Activated naive CD4-positive, alpha-beta T cell treated with anti-CD3 and anti-CD28 coated beads, Interleukin-2, amount 10 ng/mL, durations not matched to agents 7 days and 5 days (primary cell): Measurements from ENCODE around the gene PTPRD.

Experiments
- CTCF ChIA-PET: fragments of 350-600 bp; sonication (Branson Sonifier 250); formaldehyde crosslinking; loops from one replicate; lab custom pipeline; 2021; ENCODE audit warnings: antibody characterized with exemption; lab: Charles Lee
- DNase-seq: peaks from one replicate; pipeline ENCODE4 v3.0.0-alpha.2; 2020
- H3K27ac Mint-ChIP-seq: one replicate; pipeline ENCODE4 v1.8.0; 2021; ENCODE audit warnings: mild to moderate bottlenecking, moderate library complexity, mixed read lengths
- H3K27me3 Mint-ChIP-seq: one replicate; pipeline ENCODE4 v1.8.0; 2021; ENCODE audit warnings: mild to moderate bottlenecking, mixed read lengths
- H3K36me3 Mint-ChIP-seq: one replicate; pipeline ENCODE4 v1.8.0; 2021; ENCODE audit warnings: mixed read lengths
- H3K4me1 Mint-ChIP-seq: one replicate; pipeline ENCODE4 v1.8.0; 2021; ENCODE audit warnings: mixed read lengths
- H3K4me3 Mint-ChIP-seq: one replicate; pipeline ENCODE4 v1.8.0; 2021; ENCODE audit warnings: mild to moderate bottlenecking, moderate library complexity, mixed read lengths
- H3K9me3 Mint-ChIP-seq: one replicate; pipeline ENCODE4 v1.8.0; 2021; ENCODE audit warnings: mixed read lengths

Gene PTPRD

DNA sequence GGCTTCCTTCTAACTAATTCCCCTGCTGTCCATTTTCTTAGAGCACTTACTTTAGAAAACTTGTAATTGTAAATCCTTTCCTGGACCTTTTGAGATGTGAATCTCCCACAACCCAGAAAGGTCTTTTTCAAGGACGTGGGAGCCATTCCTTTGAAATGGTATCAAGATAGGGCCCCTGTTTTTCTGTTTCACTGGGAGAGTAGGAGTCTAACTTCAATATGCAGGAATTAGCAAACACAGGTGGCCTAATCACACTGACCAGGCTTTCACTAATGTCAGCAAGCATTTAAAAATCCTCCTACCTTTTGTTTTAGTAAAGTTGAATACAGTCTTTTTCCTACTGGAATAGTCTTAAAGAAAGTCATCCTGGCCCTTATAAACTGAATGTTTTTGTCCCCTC lies 558.3 kb downstream of the PTPRD start:
- Mint-ChIP-seq H3K27ac (no peak overlapping the region), H3K36me3 (no peaks in the 10 kb centered on the region)
- no peak for DNase-seq

DNA sequence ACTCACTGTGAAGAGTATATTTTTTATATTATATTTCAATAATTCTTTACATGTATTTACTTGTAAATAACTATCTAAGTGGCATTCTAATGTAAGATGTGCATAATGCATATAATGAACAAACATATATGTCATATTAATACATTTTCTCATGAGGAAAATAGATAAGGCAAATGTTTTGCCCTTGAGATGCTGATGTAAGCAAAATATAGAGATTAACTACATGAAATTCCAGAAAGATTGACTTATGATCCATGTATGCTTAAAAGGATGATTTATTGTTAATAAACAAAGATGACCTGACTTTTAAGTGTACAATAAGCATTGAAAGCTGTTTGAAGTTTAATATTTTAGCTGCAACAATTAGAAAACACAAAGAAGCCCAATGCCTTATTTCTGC lies 559.9 kb downstream of the PTPRD start:
- no peaks in the 10 kb centered on the region for H3K9me3 Mint-ChIP-seq
- H3K27ac Mint-ChIP-seq = no peak overlapping the region
- no peak overlapping the region for H3K4me3 Mint-ChIP-seq
- CTCF ChIA-PET = no interaction called here
- H3K4me1 Mint-ChIP-seq = no peaks in the 10 kb centered on the region
- H3K36me3 Mint-ChIP-seq = no peaks in the 10 kb centered on the region
- no peak for DNase-seq
- H3K27me3 Mint-ChIP-seq = no peaks in the 10 kb centered on the region

More for the DNA sequence above, 558.3 kb downstream of the PTPRD start:
- Mint-ChIP-seq H3K4me3 (no peak overlapping the region), H3K4me1 (no peaks in the 10 kb centered on the region), H3K9me3 (no peaks in the 10 kb centered on the region), H3K27me3 (no peaks in the 10 kb centered on the region)
- CTCF ChIA-PET = no interaction called here

DNA sequence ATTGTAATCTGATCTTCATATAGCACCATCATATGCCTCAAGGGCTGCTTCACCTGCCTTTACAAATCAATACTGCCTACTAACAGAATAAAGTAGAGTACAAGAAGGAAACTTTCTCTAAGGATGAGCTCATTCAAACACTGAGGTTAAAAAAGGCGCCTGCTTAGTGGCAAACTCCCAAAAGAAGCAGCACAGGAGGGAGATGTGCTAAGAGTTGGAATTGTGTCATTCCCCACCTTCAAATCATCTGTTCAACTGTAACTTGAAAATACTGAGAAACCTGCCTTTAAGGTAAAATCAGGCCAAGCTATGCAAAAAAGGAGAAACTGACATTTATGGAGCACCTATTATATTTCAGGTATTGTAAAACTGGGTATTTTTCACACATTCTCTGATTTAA lies 560.6 kb downstream of the PTPRD start:
- Mint-ChIP-seq H3K4me3 (no peak overlapping the region), H3K4me1 (no peaks in the 10 kb centered on the region), H3K27ac (no peak overlapping the region), H3K36me3 (no peaks in the 10 kb centered on the region), H3K9me3 (no peaks in the 10 kb centered on the region), H3K27me3 (no peaks in the 10 kb centered on the region)
- DNase-seq = no peak
- CTCF ChIA-PET = no interaction called here

DNA sequence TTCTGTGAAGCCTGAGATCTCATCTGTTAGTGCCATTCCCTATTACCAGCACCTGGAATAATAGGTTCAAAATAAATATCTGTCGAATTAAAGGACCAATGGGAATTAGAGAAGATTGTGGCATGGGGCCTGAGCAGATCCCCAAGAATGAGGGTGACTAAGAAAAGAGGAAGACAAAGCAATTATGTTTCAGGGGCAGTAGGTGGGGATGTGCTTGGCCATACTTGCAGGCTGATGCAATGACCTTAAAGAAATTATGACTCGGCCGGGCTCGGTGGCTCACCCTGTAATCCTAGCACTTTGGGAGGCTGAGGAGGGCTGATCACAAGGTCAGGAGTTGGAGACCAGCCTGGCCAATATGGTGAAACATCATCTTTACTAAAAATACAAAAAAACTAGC lies 562.8 kb downstream of the PTPRD start:
- Mint-ChIP-seq H3K36me3 (no peaks in the 10 kb centered on the region), H3K4me1 (no peaks in the 10 kb centered on the region), H3K4me3 (no peak overlapping the region), H3K27ac (no peak overlapping the region), H3K27me3 (no peaks in the 10 kb centered on the region), H3K9me3 (no peaks in the 10 kb centered on the region)
- CTCF ChIA-PET = no interaction called here
- DNase-seq = no peak

DNA sequence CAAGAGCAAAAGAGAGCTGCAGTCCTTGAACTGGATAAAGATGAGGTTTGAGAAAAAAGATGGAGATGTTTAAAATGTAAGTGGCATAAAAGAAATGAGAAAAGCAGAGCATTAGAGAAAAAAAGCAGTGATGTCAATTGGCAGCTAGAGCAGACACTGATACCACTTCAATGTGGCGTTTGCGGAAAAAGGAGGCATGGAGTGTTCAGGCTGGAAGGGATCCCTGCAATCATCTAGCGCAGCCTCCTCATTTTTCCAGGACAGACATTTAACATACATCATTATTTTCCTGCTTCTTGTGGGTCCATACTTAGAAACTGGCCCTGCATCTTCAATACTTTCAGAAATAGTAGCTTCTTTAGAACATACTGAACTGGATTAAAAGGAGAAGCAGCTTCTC lies 563.8 kb downstream of the PTPRD start:
- no peaks in the 10 kb centered on the region for H3K9me3 Mint-ChIP-seq
- no peaks in the 10 kb centered on the region for H3K27me3 Mint-ChIP-seq
- DNase-seq = no peak
- H3K36me3 Mint-ChIP-seq = no peaks in the 10 kb centered on the region
- H3K27ac Mint-ChIP-seq = no peak overlapping the region
- no peaks in the 10 kb centered on the region for H3K4me1 Mint-ChIP-seq
- CTCF ChIA-PET = interaction anchor here (0.7 kb wide), 1 partner anchor 80 kb away, joined by 3 read pairs; no protein-coding TSS in a partner anchor
- no peak overlapping the region for H3K4me3 Mint-ChIP-seq

DNA sequence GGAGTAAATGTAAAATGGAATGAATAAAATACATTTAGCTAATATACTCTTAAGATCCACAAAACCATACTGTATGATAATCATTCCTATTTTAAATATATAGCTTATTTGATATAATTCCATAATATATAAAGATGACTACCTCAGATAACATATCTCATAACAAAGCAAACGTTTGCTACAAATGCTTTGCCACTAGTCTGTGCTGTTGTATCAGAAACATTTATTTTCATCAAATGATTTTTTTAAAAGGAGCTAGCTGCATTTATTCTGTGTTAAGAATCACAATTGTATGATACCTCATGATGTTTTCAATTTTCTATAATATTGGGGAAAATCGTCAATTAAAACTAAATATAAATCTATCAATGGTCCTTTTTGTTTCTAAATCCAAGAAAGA lies 567.2 kb downstream of the PTPRD start:
- CTCF ChIA-PET = no interaction called here
- Mint-ChIP-seq H3K36me3 (no peaks in the 10 kb centered on the region), H3K27me3 (no peaks in the 10 kb centered on the region), H3K4me1 (no peaks in the 10 kb centered on the region), H3K9me3 (no peaks in the 10 kb centered on the region), H3K4me3 (no peak overlapping the region), H3K27ac (no peak overlapping the region)
- DNase-seq = no peak

DNA sequence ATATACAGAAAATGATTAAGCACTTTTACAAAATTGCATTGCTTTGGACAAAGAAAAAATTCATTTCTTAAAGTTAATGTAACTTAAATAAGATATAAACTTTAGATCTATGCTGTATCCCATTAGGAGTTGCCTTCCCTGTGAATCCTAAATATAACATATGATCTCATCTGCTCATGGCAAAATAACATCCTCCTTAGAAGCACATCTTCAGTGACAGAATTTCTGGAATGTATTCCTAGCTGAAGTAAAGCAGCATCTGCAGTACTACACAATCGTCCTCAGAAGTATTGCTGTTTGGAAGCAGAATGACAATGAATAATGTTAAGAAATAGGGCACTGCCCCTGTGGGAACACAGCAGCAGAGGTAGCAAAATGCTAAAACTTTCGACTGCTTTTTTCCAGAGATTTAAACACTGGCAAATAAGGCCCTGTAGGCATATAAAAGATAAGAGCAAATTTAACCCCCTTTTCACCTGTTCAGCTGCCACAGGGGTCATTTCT lies 571.0 kb downstream of the PTPRD start:
- no peak overlapping the region for H3K4me3 Mint-ChIP-seq
- no peaks in the 10 kb centered on the region for H3K9me3 Mint-ChIP-seq
- no peaks in the 10 kb centered on the region for H3K27me3 Mint-ChIP-seq
- DNase-seq = no peak
- H3K27ac Mint-ChIP-seq = no peak overlapping the region
- no peaks in the 10 kb centered on the region for H3K36me3 Mint-ChIP-seq
- no peaks in the 10 kb centered on the region for H3K4me1 Mint-ChIP-seq
- CTCF ChIA-PET = no interaction called here

DNA sequence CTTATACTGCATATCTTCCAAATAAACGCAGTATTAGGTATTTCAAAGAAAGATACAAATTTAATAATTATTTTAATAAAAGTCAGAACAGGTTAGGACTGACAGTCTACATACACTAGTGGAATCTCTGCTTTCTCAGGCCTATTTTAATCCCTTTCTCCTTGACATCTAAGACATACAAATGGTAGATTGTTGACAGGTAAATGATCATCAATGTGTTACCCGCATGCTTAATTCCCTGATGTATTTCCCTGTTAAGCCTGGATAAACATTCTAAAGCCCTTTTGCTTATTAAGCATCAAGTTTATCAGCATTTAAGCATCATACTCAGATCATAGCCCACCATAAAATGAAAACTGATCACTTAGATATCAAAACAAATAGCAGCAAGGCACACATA lies 576.7 kb downstream of the PTPRD start:
- no peaks in the 10 kb centered on the region for H3K4me1 Mint-ChIP-seq
- no peak for DNase-seq
- H3K36me3 Mint-ChIP-seq = no peaks in the 10 kb centered on the region
- no peaks in the 10 kb centered on the region for H3K27me3 Mint-ChIP-seq
- H3K4me3 Mint-ChIP-seq = no peak overlapping the region
- no peaks in the 10 kb centered on the region for H3K9me3 Mint-ChIP-seq
- no peak overlapping the region for H3K27ac Mint-ChIP-seq
- CTCF ChIA-PET = no interaction called here

DNA sequence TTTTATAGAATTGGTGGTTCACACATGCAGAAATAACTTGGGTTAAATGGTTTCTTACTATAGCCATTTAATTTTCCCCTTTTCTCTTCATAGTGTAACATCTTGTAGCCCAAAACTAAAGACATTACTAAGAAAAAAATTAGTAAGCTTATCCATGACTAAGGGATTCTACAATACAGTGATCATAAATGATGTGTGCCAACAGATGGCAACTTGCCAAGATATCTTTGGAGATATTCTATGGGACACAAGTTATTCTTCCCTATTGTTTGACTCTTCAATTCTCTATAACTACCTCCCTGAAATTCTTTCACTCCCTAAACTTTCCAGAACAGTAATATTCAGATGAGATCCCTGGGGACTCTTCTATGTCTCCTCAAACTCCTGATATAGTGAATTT lies 580.6 kb downstream of the PTPRD start:
- no peaks in the 10 kb centered on the region for H3K4me1 Mint-ChIP-seq
- H3K4me3 Mint-ChIP-seq = no peak overlapping the region
- no peak for DNase-seq
- H3K27ac Mint-ChIP-seq = no peak overlapping the region
- peaks cover 9% of the 10 kb centered on the region for H3K9me3 Mint-ChIP-seq
- CTCF ChIA-PET = no interaction called here
- H3K27me3 Mint-ChIP-seq = no peaks in the 10 kb centered on the region
- no peaks in the 10 kb centered on the region for H3K36me3 Mint-ChIP-seq

DNA sequence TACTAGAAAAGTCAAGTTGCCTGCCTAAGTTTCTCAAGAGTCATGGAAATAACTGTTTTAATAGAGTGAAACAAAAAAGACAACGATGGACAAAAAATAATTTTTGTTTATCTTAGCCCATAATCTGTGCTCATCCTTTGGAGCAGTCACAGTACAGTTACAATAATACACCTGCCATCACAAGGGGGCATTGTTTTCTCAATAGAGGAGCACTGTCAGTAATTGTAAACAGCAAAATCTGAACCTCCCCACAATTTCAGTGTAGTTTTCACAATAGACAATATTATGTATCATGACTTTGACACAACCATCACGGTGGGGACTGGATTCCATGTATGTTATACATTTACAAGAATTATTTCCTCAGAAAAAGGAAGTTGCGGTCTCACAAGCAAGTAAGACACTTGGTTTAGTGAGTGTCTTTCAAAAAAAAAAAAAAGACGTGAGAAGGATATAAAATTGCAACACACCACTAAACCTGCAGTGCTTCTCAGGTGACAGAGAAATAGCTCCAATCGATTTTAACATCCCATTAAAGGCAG lies 586.3 kb downstream of the PTPRD start:
- no peaks in the 10 kb centered on the region for H3K27me3 Mint-ChIP-seq
- H3K36me3 Mint-ChIP-seq = no peaks in the 10 kb centered on the region
- no peak overlapping the region for H3K4me3 Mint-ChIP-seq
- CTCF ChIA-PET = interaction anchor here (1.6 kb wide), 1 partner anchor 9 kb away, joined by 3 read pairs; no protein-coding TSS in a partner anchor
- no peak overlapping the region for H3K27ac Mint-ChIP-seq
- no peaks in the 10 kb centered on the region for H3K4me1 Mint-ChIP-seq
- DNase-seq = no peak
- H3K9me3 Mint-ChIP-seq = peaks cover 9% of the 10 kb centered on the region

DNA sequence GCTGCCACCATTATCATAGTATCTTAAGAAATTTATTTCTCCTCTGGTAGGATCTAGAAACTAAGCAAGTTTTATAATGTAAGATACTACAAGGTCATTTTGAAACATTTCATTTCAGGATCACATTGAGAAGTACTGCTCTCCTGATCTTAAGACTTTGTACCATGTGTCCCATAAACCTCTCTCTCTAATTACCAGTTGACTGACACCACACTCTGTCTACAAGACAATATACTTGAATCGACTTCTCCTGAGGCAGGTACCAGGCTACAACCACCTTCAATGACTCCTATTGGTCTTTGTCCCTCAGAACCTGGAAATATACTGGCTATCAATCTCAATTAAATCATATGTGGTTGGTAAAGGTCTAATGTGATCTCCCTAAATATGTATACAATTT lies 597.0 kb downstream of the PTPRD start:
- H3K27me3 Mint-ChIP-seq = no peaks in the 10 kb centered on the region
- no peaks in the 10 kb centered on the region for H3K4me1 Mint-ChIP-seq
- no peaks in the 10 kb centered on the region for H3K9me3 Mint-ChIP-seq
- no peak overlapping the region for H3K4me3 Mint-ChIP-seq
- H3K27ac Mint-ChIP-seq = no peak overlapping the region
- CTCF ChIA-PET = no interaction called here
- H3K36me3 Mint-ChIP-seq = no peaks in the 10 kb centered on the region
- no peak for DNase-seq

DNA sequence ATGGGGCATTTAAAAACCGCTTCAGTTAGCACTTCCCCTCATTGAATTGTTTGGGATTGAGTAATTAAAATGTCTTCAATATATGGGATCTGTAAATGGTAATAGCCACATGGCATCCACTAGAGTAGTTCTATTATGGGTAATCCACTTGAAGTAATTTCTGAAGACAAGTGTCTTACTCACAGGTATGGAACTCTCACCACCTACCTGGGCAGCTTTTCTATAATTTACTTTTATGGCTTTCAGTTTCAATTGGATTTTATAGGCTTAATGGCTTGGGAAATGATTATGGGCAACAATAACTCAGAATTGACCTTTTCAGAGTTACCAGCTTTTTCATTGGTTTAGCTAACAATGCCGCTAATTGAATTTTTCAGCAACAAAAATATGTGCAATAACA lies 597.9 kb downstream of the PTPRD start:
- Mint-ChIP-seq H3K9me3 (no peaks in the 10 kb centered on the region), H3K36me3 (no peaks in the 10 kb centered on the region)
- DNase-seq = no peak

DNA sequence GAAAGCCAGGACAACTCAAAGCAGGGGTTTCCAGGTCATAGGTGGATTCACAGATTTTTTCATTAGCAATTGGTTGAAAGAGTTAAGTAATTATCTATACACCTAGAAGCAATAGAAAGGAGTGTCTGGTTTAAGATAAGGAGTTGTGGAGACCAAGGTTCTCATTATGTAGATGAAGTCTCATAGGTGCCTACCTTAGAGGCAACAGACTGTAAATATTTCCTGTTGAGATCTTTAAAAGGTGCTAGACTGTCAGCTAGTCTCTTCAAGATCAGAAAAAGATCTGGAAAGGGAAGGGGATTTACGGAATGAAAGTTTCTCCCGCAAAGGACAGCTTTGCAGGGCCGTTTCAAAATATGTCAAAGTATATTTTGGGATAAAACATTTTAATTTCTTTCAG lies 603.4 kb downstream of the PTPRD start:
- Mint-ChIP-seq H3K36me3 (no peaks in the 10 kb centered on the region), H3K9me3 (no peaks in the 10 kb centered on the region), H3K4me3 (no peak overlapping the region), H3K27me3 (no peaks in the 10 kb centered on the region), H3K4me1 (no peaks in the 10 kb centered on the region), H3K27ac (no peak overlapping the region)
- CTCF ChIA-PET = no interaction called here
- no peak for DNase-seq

More for the DNA sequence above, 597.9 kb downstream of the PTPRD start:
- no peak overlapping the region for H3K4me3 Mint-ChIP-seq
- H3K27me3 Mint-ChIP-seq = no peaks in the 10 kb centered on the region
- no peaks in the 10 kb centered on the region for H3K4me1 Mint-ChIP-seq
- no peak overlapping the region for H3K27ac Mint-ChIP-seq
- CTCF ChIA-PET = no interaction called here

DNA sequence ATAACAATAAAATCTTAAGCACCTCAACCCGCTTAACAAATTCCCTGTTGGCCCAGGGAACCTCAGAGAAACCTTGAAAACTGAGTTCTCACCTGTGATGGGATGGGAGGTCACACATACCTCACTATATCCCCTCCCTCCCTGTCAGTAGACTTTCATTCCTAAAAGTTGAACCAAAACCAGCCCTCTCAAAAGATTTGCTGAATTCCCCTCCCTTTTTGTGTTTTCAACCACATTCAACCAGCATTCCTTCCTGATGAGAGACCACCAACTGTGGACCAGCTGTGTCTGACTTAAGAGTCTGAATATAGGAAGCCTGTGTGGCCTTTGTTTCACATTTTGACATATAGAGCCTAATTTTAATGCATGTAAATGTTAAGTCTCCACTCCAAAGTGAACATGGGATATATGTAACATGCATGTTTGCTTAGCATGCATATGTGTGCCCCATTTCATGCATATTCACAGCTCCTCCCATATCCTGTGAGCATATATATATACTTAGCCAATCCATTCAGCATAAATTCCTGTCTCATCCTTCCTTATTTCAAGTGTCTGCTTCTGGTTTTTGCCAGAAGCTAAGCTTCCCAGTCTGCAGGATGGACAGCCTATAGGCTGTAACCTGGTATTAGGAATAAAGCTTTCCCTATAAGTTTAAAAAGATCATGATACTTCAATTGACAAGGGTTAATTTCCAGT lies 604.6 kb downstream of the PTPRD start:
- no peaks in the 10 kb centered on the region for H3K4me1 Mint-ChIP-seq
- CTCF ChIA-PET = interaction anchor here (0.6 kb wide), 1 partner anchor 353 kb away, joined by 4 read pairs; no protein-coding TSS in a partner anchor
- no peaks in the 10 kb centered on the region for H3K36me3 Mint-ChIP-seq
- H3K27me3 Mint-ChIP-seq = no peaks in the 10 kb centered on the region
- DNase-seq = no peak
- no peaks in the 10 kb centered on the region for H3K9me3 Mint-ChIP-seq
- no peak overlapping the region for H3K27ac Mint-ChIP-seq
- H3K4me3 Mint-ChIP-seq = no peak overlapping the region

DNA sequence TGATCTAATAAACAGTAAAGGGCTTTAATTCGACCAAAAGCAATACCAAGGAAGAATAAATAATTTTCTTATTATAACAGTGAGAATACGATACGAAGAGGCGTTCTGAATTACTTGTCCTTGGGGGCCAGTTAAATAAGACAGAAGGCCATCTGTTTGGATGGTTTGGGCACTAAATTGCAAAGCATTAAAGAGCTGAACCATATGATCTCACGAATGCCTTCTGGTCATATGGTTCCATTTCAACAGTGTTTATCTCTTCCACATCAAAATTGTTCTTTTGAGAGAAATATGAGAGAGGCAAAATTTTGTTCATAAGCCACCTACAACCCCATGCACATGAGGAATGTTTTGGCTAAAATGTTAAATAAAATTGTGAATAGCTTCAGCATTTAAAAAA lies 605.4 kb downstream of the PTPRD start:
- CTCF ChIA-PET = no interaction called here
- Mint-ChIP-seq H3K36me3 (no peaks in the 10 kb centered on the region), H3K9me3 (no peaks in the 10 kb centered on the region), H3K4me3 (no peak overlapping the region), H3K27ac (no peak overlapping the region), H3K27me3 (no peaks in the 10 kb centered on the region), H3K4me1 (no peaks in the 10 kb centered on the region)
- DNase-seq = no peak
